Breast epithelium (tissue), 3 donors: ENCODE data around the gene RGS3.

ENCODE experiments used
- CTCF ChIP-seq, 3 donors: fragments of 450-650 bp; IDR thresholded peaks; one replicate each; pipeline ENCODE4 v1.5.1; 2016 to 2017; ENCODE audit warnings: antibody characterized with exemption in 3 of 3, mild to moderate bottlenecking in 3 of 3, moderate library complexity in 3 of 3
- POLR2A ChIP-seq: fragments of 450-650 bp; IDR thresholded peaks from one replicate; pipeline ENCODE4 v1.6.1; 2016; ENCODE audit warnings: antibody characterized with exemption, mild to moderate bottlenecking, moderate library complexity
- POLR2AphosphoS5 ChIP-seq, 3 donors: sonication (generic); formaldehyde crosslinking; IDR thresholded peaks; one replicate each; pipeline ENCODE4 v1.6.1; 2017; ENCODE audit warnings: antibody characterized with exemption in 3 of 3

- TF ChIP-seq POLR2AphosphoS5 (IDR thresholded peaks at IDR 0.05) (no peak), CTCF (IDR thresholded peaks at IDR 0.05) (no peak), POLR2A (no peak)
These were observed 104.0 kb downstream of the RGS3 start for GRCh38 chr9:113567361-113568080.
